HG02840 (cell line): ENCODE data around the gene SMPD1.

Source experiments
- ATAC-seq: cut with Tn5 transposase; IDR thresholded peaks from one replicate; pipeline ENCODE4 v1.9.1; 2021; ENCODE audit warnings: mild to moderate bottlenecking, moderate library complexity, moderate number of reproducible peaks; ENCODE audit not compliant: unreplicated experiment, low FRiP score

The SMPD1 gene

GRCh38 chr11:6410695-6411430 lies 20.6 kb downstream of the SMPD1 start:
- ATAC-seq: no peak

DNA sequence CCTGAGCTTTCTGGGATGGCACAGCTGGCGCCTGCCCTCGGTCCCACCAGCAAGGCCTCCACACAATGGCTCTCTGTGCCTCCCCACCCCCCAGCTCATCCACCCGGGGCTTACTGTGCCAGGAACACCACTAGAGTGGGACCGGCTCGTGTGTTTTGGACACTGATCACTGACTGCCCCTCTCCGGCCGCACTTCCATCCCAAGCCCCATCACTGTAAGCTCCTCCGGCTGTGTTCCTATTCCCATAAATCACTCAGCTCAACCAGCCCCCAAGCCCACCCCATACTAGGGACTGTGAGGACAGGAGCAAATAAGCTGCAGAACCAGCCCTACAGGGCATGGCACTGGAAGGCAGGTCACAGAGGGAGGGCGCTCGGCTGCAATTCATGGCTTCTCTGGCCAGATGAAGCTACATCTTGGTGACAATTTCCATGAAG lies 21.3 kb downstream of the SMPD1 start:
- ATAC-seq: no peak

DNA sequence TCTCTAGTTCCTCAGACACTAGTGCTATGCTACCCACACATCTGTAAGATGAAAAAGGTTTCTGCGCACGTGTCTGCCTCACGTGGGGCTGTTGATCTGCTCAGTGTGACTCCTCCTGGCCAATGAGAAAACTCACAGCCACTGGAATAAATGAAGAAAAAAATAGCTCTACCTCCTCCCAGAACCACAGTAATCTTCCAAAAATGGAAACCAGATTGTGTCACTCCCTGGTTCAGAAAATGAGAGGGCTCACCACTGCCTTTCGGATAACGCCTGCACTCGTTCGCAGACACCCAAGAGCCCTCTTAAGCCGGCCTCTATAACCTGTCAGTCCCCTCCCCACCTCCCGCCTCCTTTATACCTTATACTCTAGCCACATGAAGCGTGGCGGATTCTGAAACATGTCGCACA lies 23.5 kb downstream of the SMPD1 start:
- ATAC-seq: no peak

DNA sequence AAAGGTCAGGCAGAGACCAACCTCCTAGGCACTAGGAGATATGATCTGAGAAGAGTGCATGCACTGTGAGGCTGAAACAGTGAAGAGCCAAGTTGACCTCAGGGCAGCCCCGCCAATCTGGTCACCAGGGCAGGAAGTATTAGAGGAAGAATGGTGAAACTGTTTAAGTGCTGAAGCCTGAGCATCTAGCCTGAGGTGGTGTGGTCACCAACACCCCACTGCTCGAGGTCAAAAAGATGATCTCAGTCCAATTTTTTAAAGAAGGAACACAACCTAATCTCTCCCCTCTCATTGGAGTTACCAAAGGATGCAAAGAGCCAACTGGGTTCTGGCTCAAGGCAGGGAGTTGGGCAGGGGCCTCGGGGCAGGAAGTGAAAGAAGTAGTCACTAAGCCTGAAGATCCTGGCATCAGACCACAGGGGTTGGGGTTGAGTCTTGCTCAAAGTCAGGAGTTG lies 24.6 kb downstream of the SMPD1 start:
- ATAC-seq: no peak

DNA sequence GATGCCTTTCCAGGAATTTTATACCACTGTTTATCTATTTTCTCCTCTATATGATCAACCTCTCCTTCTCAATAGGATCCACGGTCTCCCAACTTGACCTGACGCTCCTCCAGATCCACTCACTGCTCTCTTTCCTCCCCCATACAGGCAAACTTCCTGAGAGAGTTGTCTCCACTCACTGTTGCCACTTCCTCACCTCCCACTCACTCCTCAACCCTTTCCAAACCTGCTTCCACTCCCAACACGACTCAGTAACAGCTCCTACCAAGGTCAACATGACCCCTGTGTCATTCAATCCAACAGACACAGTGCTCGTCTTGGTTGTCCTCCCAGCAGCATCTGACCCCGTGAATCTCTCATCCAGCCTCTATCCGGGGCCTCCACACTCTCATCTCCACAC lies 25.5 kb downstream of the SMPD1 start:
- ATAC-seq: no peak

DNA sequence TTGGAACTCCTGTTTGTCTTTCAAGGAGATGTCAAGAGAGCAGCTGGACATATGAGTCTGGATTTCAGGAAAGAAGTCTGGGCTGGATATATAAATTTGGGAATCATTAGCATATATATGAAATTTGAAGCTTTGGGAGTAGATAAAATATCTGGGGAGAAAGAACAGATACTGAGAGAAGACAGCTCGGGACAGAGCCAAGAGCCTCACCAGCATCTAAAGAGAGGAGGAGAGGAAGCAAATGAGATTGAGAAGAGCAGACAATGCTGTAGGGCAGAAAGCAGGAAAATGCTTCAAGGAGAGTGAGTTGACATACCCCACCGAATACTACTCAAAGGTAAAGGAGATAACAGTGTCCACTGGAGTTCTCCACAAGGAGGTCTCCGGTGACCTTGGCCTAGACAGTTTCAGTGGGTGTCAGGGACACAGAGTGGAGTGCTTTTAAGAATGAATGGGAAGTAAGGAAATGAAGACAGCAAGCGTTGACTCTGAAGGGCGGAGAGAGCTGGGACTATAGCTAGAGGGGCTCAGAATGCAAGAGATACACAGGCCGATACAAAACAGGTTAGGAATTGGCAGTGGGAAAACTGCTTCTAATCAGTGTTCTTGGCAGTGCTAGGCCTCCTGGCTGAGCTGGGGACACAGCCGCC lies 27.8 kb downstream of the SMPD1 start:
- ATAC-seq: no peak

DNA sequence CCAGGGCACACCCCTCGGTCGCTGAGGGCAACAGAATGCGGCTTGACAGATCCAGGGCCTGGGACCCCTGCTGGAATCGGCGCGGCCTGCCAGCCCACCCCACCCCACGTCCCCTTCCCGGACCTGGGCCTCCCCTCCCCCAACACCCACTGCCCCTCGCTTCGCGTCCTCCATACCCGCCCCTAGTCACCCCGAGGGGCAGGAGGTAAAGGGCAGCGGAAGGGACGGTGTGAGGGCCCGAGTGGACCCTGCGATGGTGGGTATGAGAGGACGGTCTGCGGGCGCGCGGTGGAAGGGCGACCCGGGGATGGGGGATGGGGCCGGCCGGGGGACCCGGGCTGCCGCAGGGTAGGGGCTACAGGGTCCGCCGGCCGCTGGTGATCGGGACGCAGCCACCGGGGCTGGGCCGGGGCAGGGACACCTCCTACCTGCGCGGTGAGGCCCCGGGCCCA lies 28.3 kb downstream of the SMPD1 start:
- ATAC-seq: no peak

DNA sequence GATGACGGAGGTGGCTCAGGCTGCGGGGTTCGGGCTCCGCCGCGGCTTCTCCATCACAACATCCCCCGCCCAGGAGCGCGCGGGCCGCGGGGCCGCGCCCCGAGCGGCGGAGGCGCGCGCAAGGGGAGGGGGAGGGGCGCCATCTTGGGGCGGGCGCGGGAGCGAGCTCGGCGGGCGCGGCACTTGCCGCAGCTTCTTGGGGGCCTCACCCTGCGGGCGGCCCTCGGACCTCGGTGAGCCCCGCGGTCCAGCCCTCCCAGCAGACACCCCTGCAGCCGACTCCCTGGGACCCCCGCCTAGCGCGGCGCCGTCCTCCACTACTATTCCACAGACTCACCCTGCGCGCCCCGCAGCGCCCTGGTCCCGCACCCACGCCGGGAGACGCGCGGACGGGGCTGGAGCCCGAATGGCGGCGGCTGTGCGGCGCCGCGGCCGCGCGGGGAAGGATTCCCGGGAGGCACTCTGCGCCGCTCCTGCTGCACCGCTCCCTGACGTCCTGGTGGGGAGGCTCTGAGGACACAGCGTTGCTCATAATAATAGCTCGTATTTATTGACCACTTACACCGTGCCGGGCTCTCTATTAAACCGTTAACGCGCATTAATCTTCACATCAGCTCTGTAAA lies 28.8 kb downstream of the SMPD1 start, which contains the start of gene APBB1:
Gene APBB1 (minus strand): TSS at position 86 of the 623 bp plus-strand sequence. CDS start 7,747 bp downstream, outside the sequence.
- ATAC-seq: no peak

GRCh38 chr11:6420677-6421076 lies 30.4 kb downstream of the SMPD1 start:
- ATAC-seq: no peak

- no peak for ATAC-seq
These were observed 37.2 kb downstream of the SMPD1 start for GRCh38 chr11:6427516-6427915.

DNA sequence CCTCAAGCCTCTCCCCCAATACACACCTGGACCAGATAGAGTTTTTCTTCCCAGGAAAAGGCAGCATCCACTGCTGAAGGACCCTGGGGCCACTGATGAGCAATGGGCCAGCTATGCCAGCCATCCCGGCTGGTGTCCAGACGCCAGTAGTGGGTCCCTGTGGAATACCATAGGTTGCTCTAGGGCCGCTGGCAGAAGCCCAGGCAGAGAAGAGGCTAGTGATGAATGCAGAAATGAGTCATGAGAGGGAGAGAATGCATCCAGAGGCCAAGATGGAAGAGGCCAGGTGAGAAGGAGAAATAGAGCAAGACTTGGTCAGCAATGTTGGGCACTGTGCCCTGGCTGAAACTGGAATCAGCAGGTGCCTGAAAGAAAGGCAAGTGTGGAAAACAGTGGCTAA lies 41.6 kb downstream of the SMPD1 start:
- no peak for ATAC-seq

DNA sequence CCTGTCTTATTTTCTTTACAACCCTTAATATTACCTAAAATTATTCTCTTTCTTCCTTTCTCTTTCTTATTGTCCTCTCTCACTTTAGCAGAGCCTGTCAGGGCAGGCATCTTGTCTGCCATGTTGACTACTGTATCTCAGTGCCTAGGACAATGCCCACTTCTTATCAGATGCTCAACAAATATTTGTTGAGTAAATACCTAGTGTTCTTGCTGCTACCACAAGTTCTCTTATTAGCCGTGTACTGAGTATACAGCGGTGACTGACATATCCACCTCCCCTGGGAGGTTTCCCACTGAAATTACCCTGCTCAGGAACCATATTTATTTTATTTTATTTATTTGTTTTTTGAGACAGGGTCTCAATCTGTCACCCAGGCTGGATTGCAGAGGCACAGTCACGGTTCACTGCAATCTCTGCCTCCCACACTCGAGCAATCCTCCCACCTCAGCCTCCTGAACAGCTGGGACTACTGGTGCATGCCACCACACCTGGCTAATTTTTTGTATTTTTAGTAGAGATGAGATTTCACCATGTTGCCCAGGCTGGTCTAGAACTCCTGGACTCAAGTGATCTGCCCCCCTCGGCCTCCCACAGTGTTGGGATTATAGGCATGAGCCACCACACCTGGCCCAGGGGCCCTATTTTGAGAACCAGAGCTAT lies 43.9 kb downstream of the SMPD1 start:
- no peak for ATAC-seq

DNA sequence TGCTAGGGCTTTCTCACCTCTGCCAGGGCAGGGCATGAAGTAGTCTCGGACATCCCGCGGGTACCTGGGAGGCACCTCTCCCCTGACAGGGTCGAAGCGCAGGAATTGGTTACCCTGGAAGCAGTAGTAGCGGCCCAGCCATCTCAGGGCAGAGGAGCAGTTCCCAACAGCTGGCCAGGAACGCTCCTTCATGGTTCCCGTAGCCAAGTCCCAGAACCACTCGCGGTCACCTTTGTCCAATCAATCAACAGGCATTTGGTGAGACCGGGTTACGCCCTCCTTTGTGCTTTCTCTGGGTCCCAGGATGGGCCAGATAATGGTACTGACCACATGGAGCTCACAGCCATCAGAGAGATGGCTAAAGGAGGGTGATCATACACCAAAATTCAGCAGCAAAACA lies 47.1 kb downstream of the SMPD1 start:
- ATAC-seq: no peak

DNA sequence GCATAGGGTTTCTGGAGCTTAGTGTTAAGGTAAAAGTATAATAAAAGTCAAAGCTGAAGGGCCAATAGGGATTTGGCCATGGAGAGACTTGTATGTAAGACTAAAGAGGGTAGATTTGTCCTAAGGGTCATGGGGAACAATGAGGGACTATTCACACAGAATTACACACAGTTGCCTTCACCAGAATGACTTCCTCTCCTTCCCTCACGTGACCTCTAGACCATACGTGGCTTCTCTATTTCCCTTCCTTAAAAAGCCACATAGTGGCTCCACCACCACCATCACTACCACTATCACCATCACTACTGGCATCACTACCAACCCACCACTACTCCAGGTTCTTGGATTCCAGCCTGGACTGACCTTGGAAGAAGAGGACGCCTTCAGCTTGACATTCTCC lies 47.7 kb downstream of the SMPD1 start:
- ATAC-seq: no peak

GRCh38 chr11:6438979-6439571 lies 48.8 kb downstream of the SMPD1 start:
- ATAC-seq: no peak

DNA sequence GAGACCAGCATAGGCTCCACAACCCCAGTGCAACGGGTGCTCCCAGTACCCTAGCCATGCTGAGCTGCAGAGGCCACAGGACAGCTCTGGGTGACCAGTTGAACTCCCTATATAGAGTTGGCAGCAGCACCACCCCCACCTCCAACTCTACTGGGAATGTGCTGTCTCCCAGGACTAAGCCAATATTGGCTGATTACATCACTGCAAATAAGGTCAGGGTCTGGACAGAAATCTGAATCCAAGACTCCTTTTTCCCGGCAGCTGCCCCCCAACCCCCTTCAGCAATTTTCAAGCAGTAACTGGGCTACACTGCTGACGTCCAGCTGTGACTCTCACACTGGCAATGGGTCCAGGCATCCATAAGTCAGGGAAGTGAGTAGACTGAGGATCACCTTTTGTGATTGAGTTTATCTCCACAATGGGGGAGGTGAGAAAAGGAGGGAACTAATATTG lies 50.7 kb downstream of the SMPD1 start, which contains the start of gene HPX:
Gene HPX (minus strand): TSS at position 82 of the 453 bp plus-strand sequence. CDS start 24 bp downstream, at position 58.
- no peak for ATAC-seq

GRCh38 chr11:6442441-6442840 lies 52.2 kb downstream of the SMPD1 start:
- ATAC-seq: no peak

DNA sequence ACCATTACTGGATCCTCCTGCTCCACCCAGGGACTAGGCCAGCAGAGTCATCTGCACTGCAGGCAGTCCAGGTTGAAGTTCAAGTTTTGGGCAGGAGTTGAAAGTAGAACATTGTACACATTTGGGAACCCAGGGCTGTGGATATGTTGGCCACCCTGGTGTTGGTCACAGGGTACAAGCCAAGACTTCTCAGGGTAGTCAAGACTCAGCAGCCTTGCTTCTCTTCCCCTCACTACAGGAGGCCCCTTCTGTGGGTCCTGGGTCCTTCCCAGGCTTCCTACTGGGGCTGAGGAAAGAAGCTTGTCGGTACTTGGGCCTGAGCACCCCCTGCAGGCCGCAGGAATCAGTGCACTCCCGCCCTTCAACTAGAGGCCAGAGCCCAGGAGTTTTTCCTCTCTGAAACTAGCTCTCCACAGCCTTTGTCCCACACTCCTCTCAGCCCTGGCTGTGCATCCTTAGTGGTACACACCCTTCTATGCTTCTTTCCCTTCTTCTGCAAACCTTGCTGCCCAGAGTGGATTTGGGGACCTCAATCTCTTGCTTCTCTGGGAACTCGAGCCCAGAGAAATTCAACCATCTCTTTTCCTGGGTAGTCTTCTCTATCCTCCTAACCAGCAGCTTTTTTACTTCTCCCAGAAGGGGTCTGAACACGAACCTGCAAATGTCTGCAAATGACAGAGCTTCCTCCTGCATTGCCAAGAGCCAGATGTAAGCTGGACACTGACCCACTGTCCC lies 53.2 kb downstream of the SMPD1 start:
- peak; percentile 51 for ATAC-seq
